ELR (cell line): ENCODE results near the gene IGFBP4.

Experiments used
- DNase-seq: peaks from one replicate; pipeline ENCODE4 v3.0.0-alpha.2; 2015; ENCODE audit warnings: low read depth

IGFBP4 gene

GRCh38 chr17:40432864-40433528, 10.3 kb upstream of the IGFBP4 start:
- DNase-seq: no peak

- DNase-seq: peak; percentile 45
These were observed 9.5 kb upstream of the IGFBP4 start for GRCh38 chr17:40433551-40434415.

- DNase-seq: no peak
These were observed 6.6 kb upstream of the IGFBP4 start for GRCh38 chr17:40436636-40437035.

GRCh38 chr17:40437095-40437732, 6.0 kb upstream of the IGFBP4 start:
- DNase-seq: no peak

GRCh38 chr17:40440166-40440565, 3.1 kb upstream of the IGFBP4 start:
- DNase-seq: no peak

- DNase-seq: peak; percentile 69
These were observed 656 bp upstream of the IGFBP4 start for GRCh38 chr17:40442392-40443195.

- DNase-seq: peak; percentile 33
These were observed 994 bp downstream of the IGFBP4 start for GRCh38 chr17:40443988-40444899.

GRCh38 chr17:40445751-40446468, 2.7 kb downstream of the IGFBP4 start:
- peak; percentile 61 for DNase-seq

GRCh38 chr17:40447148-40447644, 3.9 kb downstream of the IGFBP4 start:
- no peak for DNase-seq

GRCh38 chr17:40447806-40448205, 4.6 kb downstream of the IGFBP4 start:
- DNase-seq: no peak

GRCh38 chr17:40448213-40448638, 5.0 kb downstream of the IGFBP4 start:
- no peak for DNase-seq

GRCh38 chr17:40448639-40449261, 5.5 kb downstream of the IGFBP4 start:
- no peak for DNase-seq

- DNase-seq: peak; percentile 66
These were observed 6.9 kb downstream of the IGFBP4 start for GRCh38 chr17:40450175-40450574.

GRCh38 chr17:40451420-40451819, 8.2 kb downstream of the IGFBP4 start:
- DNase-seq: no peak

GRCh38 chr17:40452216-40452787, 9.1 kb downstream of the IGFBP4 start:
- peak; percentile 67 for DNase-seq

- peak; percentile 89 for DNase-seq
These were observed 9.7 kb downstream of the IGFBP4 start for GRCh38 chr17:40452921-40453378.

GRCh38 chr17:40453881-40454612, 10.8 kb downstream of the IGFBP4 start:
- peak; percentile 78 for DNase-seq

GRCh38 chr17:40454613-40454995, 11.4 kb downstream of the IGFBP4 start:
- DNase-seq: no peak
